Tibial nerve (tissue), 4 donors: Measurements from ENCODE around the gene HNRNPC. TPM values are rescaled to one million over a fixed set of nuclear protein-coding genes. Genes with fewer than 3 reads are reported as not detected.
A peak's percentile ranks its signal among the peaks of the same experiment; 100 is the strongest.

Source experiments
- DNase-seq, 2 donors: peaks; one replicate each; pipeline ENCODE4 v3.0.0-alpha.2; 2019; ENCODE audit warnings: low spot score in 2 of 2
- H3K27ac ChIP-seq, 4 donors: fragments of 200-600 bp; sonication (generic) in 3 of 4; one replicate each; pipeline ENCODE4 v1.5.1; 2017 to 2019; ENCODE audit warnings: mild to moderate bottlenecking in 1 of 4
- H3K27me3 ChIP-seq, 2 donors: fragments of 200-600 bp; sonication (generic) in 1 of 2; one replicate each; pipeline versions ENCODE4 v1.5.1 to v1.6.0; 2017 to 2019
- H3K36me3 ChIP-seq, 3 donors: fragments of 200-600 bp; sonication (generic); one replicate each; pipeline ENCODE4 v1.5.1; 2018 to 2019
- H3K4me1 ChIP-seq, 4 donors: fragments of 200-600 bp; sonication (generic) in 3 of 4; one replicate each; pipeline ENCODE4 v1.5.1; 2017 to 2019
- H3K4me3 ChIP-seq, 4 donors: fragments of 200-600 bp; sonication (generic) in 3 of 4; one replicate each; pipeline ENCODE4 v1.5.1; 2017 to 2019; ENCODE audit warnings: mild to moderate bottlenecking in 1 of 4, moderate library complexity in 1 of 4
- H3K9me3 ChIP-seq, 4 donors: fragments of 200-600 bp; sonication (generic) in 3 of 4; one replicate each; pipeline ENCODE4 v1.5.1; 2017 to 2019
- EP300 ChIP-seq, 2 donors: sonication (generic); formaldehyde crosslinking; IDR thresholded peaks; one replicate each; pipeline ENCODE4 v1.6.1; 2017; ENCODE audit warnings: antibody characterized with exemption in 2 of 2, mild to moderate bottlenecking in 1 of 2
- POLR2A ChIP-seq, 2 donors: fragments of 450-650 bp; IDR thresholded peaks; one replicate each; pipeline ENCODE4 v1.6.1; 2017; ENCODE audit warnings: antibody characterized with exemption in 2 of 2, mild to moderate bottlenecking in 2 of 2, moderate library complexity in 2 of 2
- WGBS, 2 donors: methylation state at CpG; one replicate each; pipeline ENCODE4 v1.1.5; 2018; 5-methylcytosine and 5-hydroxymethylcytosine counted together
- total RNA-seq, 4 donors: library from RNA; depleted of rRNA; stranded (reverse); fragments of >200 nt; gene quantifications; one replicate each; pipeline ENCODE4 v1.1.0, GENCODE V29; 2016
- TF ChIP-seq, protein P1 (sequence below), 5 experiments: fragments of 200-600 bp in 3 of 5; fragments of 450-650 bp in 2 of 5; sonication (generic) in 3 of 5; IDR thresholded peaks; one replicate each; pipeline ENCODE4 v1.5.1; 2016 to 2019; ENCODE audit warnings: antibody characterized with exemption in 5 of 5, mild to moderate bottlenecking in 3 of 5, moderate library complexity in 2 of 5

Gene HNRNPC
- total RNA-seq, 4 donors from 2014 or later = 349 to 485 (median 426) TPM

DNA sequence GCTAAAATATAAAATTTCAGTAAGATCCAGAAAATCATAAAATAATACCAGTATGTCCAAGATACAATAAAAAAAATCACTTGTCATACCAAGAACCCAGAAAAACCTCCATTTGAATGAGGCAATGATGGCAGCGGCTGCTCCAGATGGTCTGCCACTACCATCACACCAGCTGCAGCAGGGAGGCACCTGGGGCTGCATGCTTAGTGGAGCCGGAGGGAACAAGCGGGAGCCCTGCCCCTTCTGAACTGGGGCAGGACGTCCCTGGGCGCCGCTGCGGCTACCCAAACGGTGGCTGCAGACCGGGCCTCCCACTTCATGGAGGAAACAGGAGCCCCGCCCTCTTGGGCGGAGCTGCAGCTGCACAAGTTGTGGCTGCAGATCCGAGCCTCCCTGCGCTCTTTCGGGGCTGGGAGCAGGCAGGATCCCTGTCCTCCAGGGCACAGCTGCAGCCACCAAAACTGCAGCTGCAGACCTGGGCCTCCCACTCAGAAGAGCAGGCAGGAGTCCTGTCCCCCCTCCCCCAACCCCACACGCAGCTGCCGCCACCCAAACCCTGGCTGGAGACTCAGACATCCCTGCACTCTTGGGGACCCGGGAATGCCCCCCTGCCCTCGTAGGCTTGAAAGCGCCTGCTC, 77.3 kb downstream of the HNRNPC start:
- peak overlapping the region in 1 of 4 donors; percentile 50 for H3K27ac ChIP-seq
- 11 to 16% methylated on average over 16 to 17 of the region's 19 CpGs for WGBS, 2 donors
- DNase-seq = peak; percentile 39 to 45
- no peaks in the 10 kb centered on the region for H3K36me3 ChIP-seq
- peak overlapping the region; percentile 15 to 48 (median 38) for H3K4me3 ChIP-seq
- peaks cover 0 to 17% (median 8%) of the 10 kb centered on the region in 4 donors for H3K4me1 ChIP-seq
- peak in 1 of 2 donors; percentile 36 for TF ChIP-seq POLR2A (IDR thresholded peaks at IDR 0.05)
- TF ChIP-seq, protein P1, sequence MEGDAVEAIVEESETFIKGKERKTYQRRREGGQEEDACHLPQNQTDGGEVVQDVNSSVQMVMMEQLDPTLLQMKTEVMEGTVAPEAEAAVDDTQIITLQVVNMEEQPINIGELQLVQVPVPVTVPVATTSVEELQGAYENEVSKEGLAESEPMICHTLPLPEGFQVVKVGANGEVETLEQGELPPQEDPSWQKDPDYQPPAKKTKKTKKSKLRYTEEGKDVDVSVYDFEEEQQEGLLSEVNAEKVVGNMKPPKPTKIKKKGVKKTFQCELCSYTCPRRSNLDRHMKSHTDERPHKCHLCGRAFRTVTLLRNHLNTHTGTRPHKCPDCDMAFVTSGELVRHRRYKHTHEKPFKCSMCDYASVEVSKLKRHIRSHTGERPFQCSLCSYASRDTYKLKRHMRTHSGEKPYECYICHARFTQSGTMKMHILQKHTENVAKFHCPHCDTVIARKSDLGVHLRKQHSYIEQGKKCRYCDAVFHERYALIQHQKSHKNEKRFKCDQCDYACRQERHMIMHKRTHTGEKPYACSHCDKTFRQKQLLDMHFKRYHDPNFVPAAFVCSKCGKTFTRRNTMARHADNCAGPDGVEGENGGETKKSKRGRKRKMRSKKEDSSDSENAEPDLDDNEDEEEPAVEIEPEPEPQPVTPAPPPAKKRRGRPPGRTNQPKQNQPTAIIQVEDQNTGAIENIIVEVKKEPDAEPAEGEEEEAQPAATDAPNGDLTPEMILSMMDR (IDR thresholded peaks at IDR 0.05) = no peak
- peaks cover 0 to 1% (median 0%) of the 10 kb centered on the region in 4 donors for H3K9me3 ChIP-seq
- H3K27me3 ChIP-seq = no peaks in the 10 kb centered on the region

DNA sequence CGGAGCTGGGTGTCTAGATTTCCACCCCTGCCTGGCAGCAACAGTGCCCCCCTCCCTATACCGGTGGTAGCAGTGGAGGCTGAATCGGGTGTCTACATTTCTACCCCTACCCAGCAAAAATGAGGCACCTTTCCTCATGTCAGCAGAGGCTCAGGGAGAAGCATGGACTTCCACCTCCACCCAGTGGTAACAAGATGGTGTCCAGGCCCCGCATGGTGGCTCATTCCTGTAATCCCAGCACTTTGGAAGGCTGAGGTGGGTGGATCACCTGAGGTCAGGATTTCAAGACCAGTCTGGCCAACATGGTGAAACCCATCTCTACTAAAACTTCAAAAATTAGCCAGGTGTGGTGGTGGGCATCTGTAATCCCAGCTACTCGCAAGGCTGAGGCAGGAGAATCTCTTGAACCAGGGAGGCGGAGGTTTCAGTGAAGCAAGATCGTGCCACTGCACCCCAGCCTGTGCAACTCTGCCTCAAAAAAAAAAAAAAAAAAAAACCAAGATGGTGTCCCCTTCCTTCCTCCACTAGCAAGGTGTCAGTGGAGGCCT, 77.9 kb downstream of the HNRNPC start:
- Histone ChIP-seq H3K9me3 (no peaks in the 10 kb centered on the region), H3K27ac (no peak overlapping the region), H3K4me1 (peaks cover 0 to 17% (median 8%) of the 10 kb centered on the region in 4 donors), H3K36me3 (no peaks in the 10 kb centered on the region), H3K27me3 (no peaks in the 10 kb centered on the region), H3K4me3 (peak overlapping the region in 2 of 4 donors; percentile 39 to 48)
- 82 to 91% methylated on average over 7 of the region's 7 CpGs for WGBS, 2 donors
- no peak for TF ChIP-seq EP300 (IDR thresholded peaks at IDR 0.05)
- TF ChIP-seq, protein P1 (IDR thresholded peaks at IDR 0.05) = no peak
- TF ChIP-seq POLR2A (IDR thresholded peaks at IDR 0.05) = no peak
- no peak for DNase-seq

DNA sequence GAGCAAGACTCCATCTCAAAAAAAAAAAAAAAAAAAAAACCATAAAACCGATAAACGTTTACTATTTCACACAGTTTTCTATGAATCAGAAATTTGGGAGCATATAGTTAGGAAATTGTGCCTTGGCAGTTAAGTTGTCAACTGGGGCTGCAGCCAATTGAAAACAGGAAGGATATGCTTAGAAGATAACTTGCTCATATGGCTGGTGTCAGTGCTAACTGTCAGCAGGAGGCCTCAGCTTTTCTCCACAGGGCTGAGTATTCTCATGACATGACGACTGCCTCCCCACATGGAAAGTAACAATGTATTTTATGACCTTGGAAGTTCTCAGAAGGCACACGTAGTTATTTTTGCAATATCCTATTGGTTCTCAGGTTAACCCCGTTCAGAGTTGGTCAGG, 83.8 kb downstream of the HNRNPC start:
- TF ChIP-seq POLR2A (IDR thresholded peaks at IDR 0.05) (no peak), EP300 (IDR thresholded peaks at IDR 0.05) (no peak)
- TF ChIP-seq, protein P1 (IDR thresholded peaks at IDR 0.05) = no peak
- H3K9me3 ChIP-seq = peaks cover 0 to 13% (median 2%) of the 10 kb centered on the region in 4 donors
- peaks cover 0 to 11% (median 0%) of the 10 kb centered on the region in 4 donors for H3K4me1 ChIP-seq
- no peak for DNase-seq
- H3K4me3 ChIP-seq = no peak overlapping the region
- WGBS, 2 donors = 53 to 54% methylated on average over 5 of the region's 5 CpGs
- peak overlapping the region; percentile 53 to 93 (median 74) for H3K27ac ChIP-seq
- no peaks in the 10 kb centered on the region for H3K27me3 ChIP-seq
- no peaks in the 10 kb centered on the region for H3K36me3 ChIP-seq

DNA sequence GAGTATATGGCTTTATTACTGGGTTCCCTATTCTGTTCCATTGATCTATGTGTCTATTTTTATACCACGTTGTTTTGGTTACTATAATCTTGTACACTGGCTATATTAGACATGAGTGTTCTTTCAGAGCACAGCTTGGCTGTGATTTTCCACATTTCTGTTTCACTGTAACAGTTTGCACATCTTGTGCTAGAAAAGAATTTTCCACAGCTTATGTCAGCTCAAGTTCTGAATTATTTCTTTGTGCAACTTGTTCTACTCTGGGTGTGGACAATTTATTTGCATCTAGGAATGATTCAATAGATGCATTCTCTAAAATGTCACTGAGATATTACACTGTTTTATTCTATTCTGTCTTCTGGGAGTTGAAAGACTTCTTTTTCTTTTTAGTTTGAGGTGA, 85.0 kb downstream of the HNRNPC start:
- H3K36me3 ChIP-seq = no peaks in the 10 kb centered on the region
- peaks cover 0 to 11% (median 0%) of the 10 kb centered on the region in 4 donors for H3K4me1 ChIP-seq
- H3K4me3 ChIP-seq = no peak overlapping the region
- DNase-seq = no peak
- no peaks in the 10 kb centered on the region for H3K27me3 ChIP-seq
- H3K9me3 ChIP-seq = peaks cover 0 to 17% (median 2%) of the 10 kb centered on the region in 4 donors
- 22 to 33% methylated on average over 1 of the region's 1 CpG for WGBS, 2 donors
- TF ChIP-seq, protein P1 (IDR thresholded peaks at IDR 0.05) = no peak
- TF ChIP-seq EP300 (IDR thresholded peaks at IDR 0.05) = peak; percentile 59 to 77
- H3K27ac ChIP-seq = peak overlapping the region; percentile 53 to 93 (median 80)

DNA sequence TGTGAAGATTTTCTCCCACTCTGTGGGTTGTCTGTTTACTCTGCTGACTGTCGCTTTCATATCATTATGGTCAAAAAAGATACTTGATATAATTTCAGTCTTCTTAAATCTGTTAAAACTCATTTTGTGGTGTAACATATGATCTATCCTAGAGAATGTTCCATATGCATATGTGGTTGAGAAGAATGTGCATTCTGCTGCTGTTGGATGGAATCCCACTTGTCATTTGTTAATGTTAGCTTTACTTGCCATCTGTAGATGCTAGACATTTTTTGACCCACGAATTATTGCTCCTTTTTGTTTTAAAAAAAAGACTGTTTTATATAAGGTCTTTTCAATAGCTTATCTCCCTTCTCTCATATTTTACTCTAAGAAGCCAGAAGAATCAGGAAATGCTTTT, 87.1 kb downstream of the HNRNPC start:
- TF ChIP-seq, protein P1 (IDR thresholded peaks at IDR 0.05) = no peak
- TF ChIP-seq POLR2A (IDR thresholded peaks at IDR 0.05) (no peak), EP300 (IDR thresholded peaks at IDR 0.05) (no peak)

More for the DNA sequence above, 87.1 kb downstream of the HNRNPC start:
- H3K4me3 ChIP-seq = no peak overlapping the region
- WGBS, 2 donors = 58 to 63% methylated on average over 2 of the region's 2 CpGs
- peaks cover 0 to 25% (median 2%) of the 10 kb centered on the region in 4 donors for H3K9me3 ChIP-seq
- DNase-seq = no peak
- no peaks in the 10 kb centered on the region for H3K36me3 ChIP-seq
- H3K4me1 ChIP-seq = peaks cover 0 to 11% (median 0%) of the 10 kb centered on the region in 4 donors
- H3K27ac ChIP-seq = peak overlapping the region in 2 of 4 donors; percentile 11 to 16
- H3K27me3 ChIP-seq = no peaks in the 10 kb centered on the region
